HepG2 (cell line): ENCODE results near the gene UGT1A4. TPM values are rescaled to one million over a fixed set of nuclear protein-coding genes. Genes with fewer than 3 reads are reported as not detected.

Source experiments
- CBFB ChIP-seq: sonication (generic); formaldehyde crosslinking; IDR thresholded peaks from 2 replicates; pipeline ENCODE4 v1.4.0; 2020; ENCODE audit warnings: missing genetic modification reagents
- HNRNPL ChIP-seq: fragments of 200-400 bp; formaldehyde crosslinking; IDR thresholded peaks from 2 replicates; pipeline ENCODE4 v1.6.1; 2017; ENCODE audit warnings: mild to moderate bottlenecking, low read depth, low read length
- IKZF1 ChIP-seq: fragments of 450-650 bp; IDR thresholded peaks from 2 replicates; pipeline ENCODE4 v1.7.1; 2016
- MAFF ChIP-seq: IDR thresholded peaks from 2 replicates; pipeline ENCODE4 v1.6.1; 2011; ENCODE audit warnings: low read depth, low read length, improper control_type of control experiment
- MEF2D ChIP-seq: sonication (generic); formaldehyde crosslinking; IDR thresholded peaks from 2 replicates; pipeline ENCODE4 v1.5.1; 2020; ENCODE audit warnings: mild to moderate bottlenecking, missing genetic modification reagents
- MIER2 ChIP-seq: IDR thresholded peaks from 2 replicates; pipeline ENCODE4 v1.6.1; 2016; ENCODE audit warnings: missing biosample characterization, missing genetic modification reagents
- POLR2AphosphoS5 ChIP-seq: IDR thresholded peaks from 2 replicates; pipeline ENCODE4 v1.6.1; 2012; ENCODE audit warnings: low read depth, low read length
- RFX1 ChIP-seq: fragments of 450-650 bp; IDR thresholded peaks from 2 replicates; pipeline ENCODE4 v1.6.1; 2017
- SMARCE1 ChIP-seq: fragments of 450-650 bp; IDR thresholded peaks from 2 replicates; pipeline ENCODE4 v1.6.1; 2017; ENCODE audit warnings: borderline replicate concordance
- SNAPC2 ChIP-seq: sonication (generic); formaldehyde crosslinking; IDR thresholded peaks from 2 replicates; pipeline ENCODE4 v1.8.1; 2022; ENCODE audit warnings: mild to moderate bottlenecking, missing genetic modification reagents
- TEAD2 ChIP-seq: sonication (generic); formaldehyde crosslinking; IDR thresholded peaks from 2 replicates; pipeline ENCODE4 v1.9.0; 2021; ENCODE audit warnings: missing genetic modification reagents
- ZBTB7B ChIP-seq: sonication (generic); formaldehyde crosslinking; IDR thresholded peaks from 2 replicates; pipeline ENCODE4 v1.4.0; 2020; ENCODE audit warnings: missing genetic modification reagents
- ZNF20 ChIP-seq: sonication (generic); formaldehyde crosslinking; IDR thresholded peaks from 2 replicates; pipeline ENCODE4 v1.4.0; 2020; ENCODE audit warnings: mild to moderate bottlenecking, moderate library complexity, missing genetic modification reagents
- ZNF563 ChIP-seq: sonication (generic); formaldehyde crosslinking; IDR thresholded peaks from 2 replicates; pipeline ENCODE4 v1.8.0; 2022; ENCODE audit warnings: mild to moderate bottlenecking, moderate library complexity, missing genetic modification reagents
- ZNF607 ChIP-seq: sonication (generic); formaldehyde crosslinking; IDR thresholded peaks from 2 replicates; pipeline ENCODE4 v1.5.1; 2020; ENCODE audit warnings: missing genetic modification reagents, mild to moderate bottlenecking, borderline replicate concordance
- ZNF879 ChIP-seq: sonication (generic); formaldehyde crosslinking; IDR thresholded peaks from 2 replicates; pipeline ENCODE4 v1.8.1; 2023; ENCODE audit warnings: missing genetic modification reagents
- polyA plus RNA-seq, 8 experiments: library from polyadenylated mRNA; depleted of rRNA in 3 of 8; stranded (reverse) in 7 of 8; unstranded in 1 of 8; fragments of >200 nt; fragmentation: Illumina TruSeq in 4 of 8; extraction: Trizol in 4 of 8; gene quantifications; 2 replicates each; pipeline versions ENCODE4 v1.2.1 to v1.2.3, GENCODE V29; 2011 to 2016; ENCODE audit warnings: low read depth in 4 of 8, missing spikeins in 1 of 8, mixed read lengths in 1 of 8; ENCODE audit not compliant: insufficient read depth in 1 of 8
- total RNA-seq, 5 experiments: library from RNA; depleted of rRNA; stranded (reverse); fragments of >200 nt; fragmentation: Illumina TruSeq; extraction: Trizol; gene quantifications; 2 replicates each; pipeline ENCODE4 v1.2.3, GENCODE V29; 2016; ENCODE audit warnings: low read depth in 1 of 5
- TF ChIP-seq, protein P1 (sequence below): IDR thresholded peaks from 2 replicates; pipeline ENCODE4 v1.6.1; 2016; ENCODE audit warnings: control low read depth
- TF ChIP-seq, protein P2 (sequence below), 2 experiments: fragments of 450-650 bp in 1 of 2; sonication (generic) in 1 of 2; formaldehyde crosslinking; IDR thresholded peaks; 2 replicates each; pipeline versions ENCODE4 v1.5.0 to v1.8.0; 2020 to 2022; ENCODE audit warnings: mild to moderate bottlenecking in 1 of 2, missing genetic modification reagents in 1 of 2
- TF ChIP-seq, protein P3 (sequence below): sonication (generic); formaldehyde crosslinking; IDR thresholded peaks from 2 replicates; pipeline ENCODE4 v1.4.0; 2020; ENCODE audit warnings: missing genetic modification reagents
- TF ChIP-seq, protein P4 (sequence below): sonication (generic); formaldehyde crosslinking; IDR thresholded peaks from 2 replicates; pipeline ENCODE4 v1.9.0; 2021; ENCODE audit warnings: missing genetic modification reagents, mild to moderate bottlenecking, borderline replicate concordance
- TF ChIP-seq, protein P5 (sequence below): sonication (generic); formaldehyde crosslinking; IDR thresholded peaks from 2 replicates; pipeline ENCODE4 v1.4.0; 2020; ENCODE audit warnings: missing genetic modification reagents
- TF ChIP-seq, protein P6 (sequence below): sonication (generic); formaldehyde crosslinking; IDR thresholded peaks from 2 replicates; pipeline ENCODE4 v1.5.1; 2020; ENCODE audit warnings: mild to moderate bottlenecking, moderate library complexity, missing genetic modification reagents

Gene UGT1A4
- total and polyA plus RNA-seq, 2 of the 13 experiments (the other 11 are each of a cell fraction or from before 2014, with no cell fraction given): not detected

DNA sequence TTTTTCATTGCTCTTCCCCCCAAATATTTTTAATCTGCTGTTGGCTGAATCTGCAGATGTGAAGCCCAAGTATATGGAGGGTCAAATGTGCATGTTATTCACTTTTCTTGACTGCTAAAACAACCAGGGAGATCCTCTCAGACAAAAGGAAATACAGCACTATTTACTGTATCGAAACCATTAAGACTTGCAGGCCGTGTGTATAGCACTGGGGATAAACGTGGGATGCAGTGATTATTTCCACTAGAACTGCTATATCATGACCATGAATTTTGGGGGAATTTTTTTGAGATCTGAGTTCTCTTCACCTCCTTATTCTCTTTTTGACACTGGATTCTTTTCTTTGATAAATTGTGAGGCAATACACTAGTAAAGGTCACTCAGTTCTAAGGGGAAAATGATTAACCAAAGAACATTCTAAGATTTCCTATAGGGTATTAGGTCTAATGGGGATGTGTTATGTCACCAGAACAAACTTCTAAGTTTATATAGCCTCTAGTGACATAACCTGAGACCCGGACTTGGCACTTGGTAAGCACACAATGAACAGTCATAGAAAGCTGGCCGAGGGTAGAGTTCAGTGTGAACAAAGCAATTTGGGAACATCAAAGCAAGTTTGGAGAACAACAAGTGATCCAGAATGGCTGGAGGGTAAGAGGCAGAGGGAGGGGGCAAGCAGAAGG is 26.7 kb downstream of the UGT1A4 start (continued):
- TF ChIP-seq, protein P1, sequence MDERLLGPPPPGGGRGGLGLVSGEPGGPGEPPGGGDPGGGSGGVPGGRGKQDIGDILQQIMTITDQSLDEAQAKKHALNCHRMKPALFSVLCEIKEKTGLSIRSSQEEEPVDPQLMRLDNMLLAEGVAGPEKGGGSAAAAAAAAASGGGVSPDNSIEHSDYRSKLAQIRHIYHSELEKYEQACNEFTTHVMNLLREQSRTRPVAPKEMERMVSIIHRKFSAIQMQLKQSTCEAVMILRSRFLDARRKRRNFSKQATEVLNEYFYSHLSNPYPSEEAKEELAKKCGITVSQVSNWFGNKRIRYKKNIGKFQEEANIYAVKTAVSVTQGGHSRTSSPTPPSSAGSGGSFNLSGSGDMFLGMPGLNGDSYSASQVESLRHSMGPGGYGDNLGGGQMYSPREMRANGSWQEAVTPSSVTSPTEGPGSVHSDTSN (CRISPR knock-in tag): no peak
- TF ChIP-seq ZNF879 (CRISPR knock-in tag): no peak
- TF ChIP-seq, protein P2, sequence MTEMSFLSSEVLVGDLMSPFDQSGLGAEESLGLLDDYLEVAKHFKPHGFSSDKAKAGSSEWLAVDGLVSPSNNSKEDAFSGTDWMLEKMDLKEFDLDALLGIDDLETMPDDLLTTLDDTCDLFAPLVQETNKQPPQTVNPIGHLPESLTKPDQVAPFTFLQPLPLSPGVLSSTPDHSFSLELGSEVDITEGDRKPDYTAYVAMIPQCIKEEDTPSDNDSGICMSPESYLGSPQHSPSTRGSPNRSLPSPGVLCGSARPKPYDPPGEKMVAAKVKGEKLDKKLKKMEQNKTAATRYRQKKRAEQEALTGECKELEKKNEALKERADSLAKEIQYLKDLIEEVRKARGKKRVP (CRISPR knock-in tag; IDR thresholded peaks at IDR 0.05): peak in 1 of 2 experiments; percentile 87; a peak in 2 of 4 replicates
- peak; percentile 87 for TF ChIP-seq MIER2
- TF ChIP-seq SMARCE1: no peak
- no peak for TF ChIP-seq POLR2AphosphoS5
- peak; percentile 65; the same call in 1 of the 2 replicates for TF ChIP-seq ZNF20 (CRISPR knock-in tag)
- TF ChIP-seq, protein P3, sequence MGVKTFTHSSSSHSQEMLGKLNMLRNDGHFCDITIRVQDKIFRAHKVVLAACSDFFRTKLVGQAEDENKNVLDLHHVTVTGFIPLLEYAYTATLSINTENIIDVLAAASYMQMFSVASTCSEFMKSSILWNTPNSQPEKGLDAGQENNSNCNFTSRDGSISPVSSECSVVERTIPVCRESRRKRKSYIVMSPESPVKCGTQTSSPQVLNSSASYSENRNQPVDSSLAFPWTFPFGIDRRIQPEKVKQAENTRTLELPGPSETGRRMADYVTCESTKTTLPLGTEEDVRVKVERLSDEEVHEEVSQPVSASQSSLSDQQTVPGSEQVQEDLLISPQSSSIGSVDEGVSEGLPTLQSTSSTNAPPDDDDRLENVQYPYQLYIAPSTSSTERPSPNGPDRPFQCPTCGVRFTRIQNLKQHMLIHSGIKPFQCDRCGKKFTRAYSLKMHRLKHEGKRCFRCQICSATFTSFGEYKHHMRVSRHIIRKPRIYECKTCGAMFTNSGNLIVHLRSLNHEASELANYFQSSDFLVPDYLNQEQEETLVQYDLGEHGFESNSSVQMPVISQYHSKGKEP (CRISPR knock-in tag): no peak
- no peak for TF ChIP-seq TEAD2 (CRISPR knock-in tag)
- TF ChIP-seq, protein P4, sequence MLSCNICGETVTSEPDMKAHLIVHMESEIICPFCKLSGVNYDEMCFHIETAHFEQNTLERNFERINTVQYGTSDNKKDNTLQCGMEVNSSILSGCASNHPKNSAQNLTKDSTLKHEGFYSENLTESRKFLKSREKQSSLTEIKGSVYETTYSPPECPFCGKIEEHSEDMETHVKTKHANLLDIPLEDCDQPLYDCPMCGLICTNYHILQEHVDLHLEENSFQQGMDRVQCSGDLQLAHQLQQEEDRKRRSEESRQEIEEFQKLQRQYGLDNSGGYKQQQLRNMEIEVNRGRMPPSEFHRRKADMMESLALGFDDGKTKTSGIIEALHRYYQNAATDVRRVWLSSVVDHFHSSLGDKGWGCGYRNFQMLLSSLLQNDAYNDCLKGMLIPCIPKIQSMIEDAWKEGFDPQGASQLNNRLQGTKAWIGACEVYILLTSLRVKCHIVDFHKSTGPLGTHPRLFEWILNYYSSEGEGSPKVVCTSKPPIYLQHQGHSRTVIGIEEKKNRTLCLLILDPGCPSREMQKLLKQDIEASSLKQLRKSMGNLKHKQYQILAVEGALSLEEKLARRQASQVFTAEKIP (CRISPR knock-in tag): no peak
- TF ChIP-seq SNAPC2: no peak
- no peak for TF ChIP-seq HNRNPL
- no peak for TF ChIP-seq ZNF563 (CRISPR knock-in tag)
- no peak for TF ChIP-seq IKZF1
- TF ChIP-seq, protein P5, sequence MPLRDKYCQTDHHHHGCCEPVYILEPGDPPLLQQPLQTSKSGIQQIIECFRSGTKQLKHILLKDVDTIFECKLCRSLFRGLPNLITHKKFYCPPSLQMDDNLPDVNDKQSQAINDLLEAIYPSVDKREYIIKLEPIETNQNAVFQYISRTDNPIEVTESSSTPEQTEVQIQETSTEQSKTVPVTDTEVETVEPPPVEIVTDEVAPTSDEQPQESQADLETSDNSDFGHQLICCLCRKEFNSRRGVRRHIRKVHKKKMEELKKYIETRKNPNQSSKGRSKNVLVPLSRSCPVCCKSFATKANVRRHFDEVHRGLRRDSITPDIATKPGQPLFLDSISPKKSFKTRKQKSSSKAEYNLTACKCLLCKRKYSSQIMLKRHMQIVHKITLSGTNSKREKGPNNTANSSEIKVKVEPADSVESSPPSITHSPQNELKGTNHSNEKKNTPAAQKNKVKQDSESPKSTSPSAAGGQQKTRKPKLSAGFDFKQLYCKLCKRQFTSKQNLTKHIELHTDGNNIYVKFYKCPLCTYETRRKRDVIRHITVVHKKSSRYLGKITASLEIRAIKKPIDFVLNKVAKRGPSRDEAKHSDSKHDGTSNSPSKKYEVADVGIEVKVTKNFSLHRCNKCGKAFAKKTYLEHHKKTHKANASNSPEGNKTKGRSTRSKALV (CRISPR knock-in tag): no peak; the same call in 1 of the 2 replicates
- 0 out of 2 replicates have a peak, but pooled peaks have one; percentile 80 for TF ChIP-seq CBFB (CRISPR knock-in tag)
- peak; percentile 71 for TF ChIP-seq ZBTB7B
- TF ChIP-seq ZNF607 (CRISPR knock-in tag): peak; percentile 81; the same call in 1 of the 2 replicates
- TF ChIP-seq MEF2D (CRISPR knock-in tag): peak; percentile 98
- TF ChIP-seq RFX1: no peak
- TF ChIP-seq MAFF: 0 out of 2 replicates have a peak, but pooled peaks have one; percentile 10
- TF ChIP-seq, protein P6, sequence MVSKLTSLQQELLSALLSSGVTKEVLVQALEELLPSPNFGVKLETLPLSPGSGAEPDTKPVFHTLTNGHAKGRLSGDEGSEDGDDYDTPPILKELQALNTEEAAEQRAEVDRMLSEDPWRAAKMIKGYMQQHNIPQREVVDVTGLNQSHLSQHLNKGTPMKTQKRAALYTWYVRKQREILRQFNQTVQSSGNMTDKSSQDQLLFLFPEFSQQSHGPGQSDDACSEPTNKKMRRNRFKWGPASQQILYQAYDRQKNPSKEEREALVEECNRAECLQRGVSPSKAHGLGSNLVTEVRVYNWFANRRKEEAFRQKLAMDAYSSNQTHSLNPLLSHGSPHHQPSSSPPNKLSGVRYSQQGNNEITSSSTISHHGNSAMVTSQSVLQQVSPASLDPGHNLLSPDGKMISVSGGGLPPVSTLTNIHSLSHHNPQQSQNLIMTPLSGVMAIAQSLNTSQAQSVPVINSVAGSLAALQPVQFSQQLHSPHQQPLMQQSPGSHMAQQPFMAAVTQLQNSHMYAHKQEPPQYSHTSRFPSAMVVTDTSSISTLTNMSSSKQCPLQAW: peak; percentile 100
